HG03571 (cell line): ENCODE measurements around the gene DNAH17.

Experiments
- ATAC-seq: cut with Tn5 transposase; IDR thresholded peaks from one replicate; pipeline ENCODE4 v1.9.1; 2021; ENCODE audit not compliant: unreplicated experiment

The DNAH17 gene

DNA sequence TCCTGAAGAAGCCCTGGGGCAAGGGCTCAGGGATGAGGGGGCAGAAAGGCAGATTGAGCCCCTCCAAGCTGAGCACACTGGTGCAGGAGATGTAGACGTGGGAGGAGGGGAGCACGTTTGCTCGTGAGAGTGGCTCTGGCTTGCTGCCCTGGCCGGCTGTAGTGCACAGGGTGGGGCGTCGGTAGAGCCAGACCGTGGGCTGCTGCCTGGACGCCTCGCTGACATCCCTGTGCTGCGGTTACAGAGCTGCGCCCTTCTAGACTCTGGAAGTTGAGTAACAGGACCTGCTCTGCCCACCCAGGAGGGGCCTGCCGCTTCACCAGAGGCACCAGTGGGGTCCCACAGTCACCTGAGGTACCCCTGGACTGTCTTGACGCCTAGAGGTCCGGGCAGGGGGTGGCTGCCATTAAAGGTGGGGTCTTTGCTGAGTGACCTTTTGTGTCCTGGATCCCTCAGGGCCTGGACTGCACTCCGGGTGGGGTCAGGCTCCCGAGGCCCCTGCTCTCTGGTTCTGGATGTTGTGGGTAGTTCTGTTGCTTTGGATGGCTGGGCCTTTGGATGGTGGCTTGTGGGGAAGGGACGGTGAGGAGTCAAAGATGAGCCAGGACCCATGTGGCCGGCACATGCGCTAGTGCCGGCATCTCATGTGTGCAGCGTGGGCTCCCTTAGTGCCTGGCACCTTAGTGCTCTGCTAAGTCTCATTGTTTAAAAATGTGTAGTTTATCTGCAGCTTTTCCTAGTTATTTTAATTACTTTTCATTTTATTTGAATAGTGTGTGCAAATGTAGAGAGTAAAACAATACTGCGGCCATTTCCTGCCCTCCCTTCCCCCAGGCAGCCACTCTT, 157.0 kb downstream of the DNAH17 start:
- ATAC-seq: no peak

DNA sequence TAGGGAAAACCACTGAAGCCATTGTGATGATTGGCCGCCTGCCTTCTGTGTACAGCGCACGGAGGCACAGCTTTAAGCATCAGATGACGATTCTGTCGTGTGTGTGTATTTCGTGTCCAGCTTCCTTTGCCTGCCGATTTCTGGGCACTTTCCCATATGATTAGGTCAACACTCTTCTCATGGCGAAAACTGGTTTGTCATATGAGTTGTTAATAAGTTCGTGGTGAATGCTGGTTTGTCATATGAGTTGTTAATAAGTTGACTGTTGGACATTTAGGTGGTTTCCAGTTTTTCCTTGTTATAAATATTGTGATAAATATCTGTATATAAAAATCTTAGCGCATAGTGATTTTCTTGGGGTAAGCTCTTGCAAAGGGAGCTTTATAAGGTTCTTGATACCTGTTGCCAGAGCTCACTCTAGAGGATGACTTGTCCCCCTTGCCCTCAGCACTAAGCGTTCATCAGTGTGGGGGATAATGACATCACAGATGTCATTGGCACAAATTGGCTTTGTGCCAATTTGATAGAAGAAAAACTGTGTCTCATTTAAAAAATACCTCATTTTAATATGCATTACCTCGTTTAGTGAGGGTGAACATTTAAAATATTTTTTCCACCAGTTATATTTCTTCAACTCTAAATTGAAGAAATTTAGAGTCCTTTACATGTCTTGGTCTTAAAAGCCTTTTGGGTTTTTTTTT, 158.7 kb downstream of the DNAH17 start:
- no peak for ATAC-seq

DNA sequence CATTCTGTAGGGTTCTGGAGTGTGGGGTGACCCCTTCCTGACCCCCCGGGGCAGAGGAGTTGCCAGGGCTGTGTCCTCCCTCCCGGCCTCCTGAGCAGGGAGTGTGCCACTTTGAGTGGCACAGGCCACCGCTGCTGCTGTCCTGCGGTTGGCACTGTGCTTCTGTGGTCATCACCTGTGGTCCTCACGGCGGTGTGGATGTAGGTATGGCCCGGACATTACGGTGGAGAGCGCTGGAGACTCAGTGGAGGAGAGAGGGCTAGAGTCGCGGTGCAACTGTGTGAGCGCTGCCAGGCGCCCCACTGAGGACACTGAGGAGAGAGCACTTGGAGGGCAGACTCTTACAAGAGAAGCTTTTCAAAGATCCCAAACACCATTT, 159.7 kb downstream of the DNAH17 start:
- no peak for ATAC-seq

DNA sequence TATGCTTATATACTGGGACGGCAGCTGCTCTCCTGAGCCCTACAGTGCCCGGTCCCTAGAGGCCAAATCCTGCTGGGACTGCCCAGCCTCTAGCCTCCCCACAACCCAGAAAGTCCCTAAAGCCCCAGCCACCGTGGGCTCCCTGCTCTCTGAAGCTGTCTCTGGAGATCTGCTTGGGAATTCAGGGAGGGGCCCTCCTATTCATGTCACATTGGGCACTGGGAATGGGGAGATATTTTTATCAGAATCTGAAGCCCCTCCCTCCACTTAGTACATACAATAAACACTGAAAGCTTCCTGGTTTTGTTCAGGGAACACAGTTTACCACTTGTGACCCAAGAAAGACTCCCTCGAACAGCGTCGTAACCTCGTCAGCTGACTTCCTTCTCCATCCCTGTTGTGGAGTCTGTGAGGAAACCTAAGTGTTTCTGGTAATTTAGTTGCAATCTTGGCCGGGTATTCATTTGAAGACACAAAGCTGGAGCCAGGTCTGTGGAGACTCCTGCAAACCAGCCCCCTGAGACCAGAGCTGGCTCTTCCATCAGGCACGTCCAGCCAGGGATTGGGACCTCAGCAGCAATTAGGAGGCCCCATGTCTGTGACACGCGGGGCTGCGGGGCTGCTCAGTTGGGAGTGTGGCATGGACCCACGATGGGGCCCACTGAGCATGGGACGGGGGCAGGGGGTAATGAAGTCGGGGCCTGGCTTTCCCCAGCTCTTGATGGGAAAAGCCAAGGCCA, 160.2 kb downstream of the DNAH17 start:
- ATAC-seq: no peak

GRCh38 chr17:78415821-78416711, 161.1 kb downstream of the DNAH17 start:
- no peak for ATAC-seq

- ATAC-seq: no peak
Measured at GRCh38 chr17:78414178-78415162, 162.7 kb downstream of the DNAH17 start.

- ATAC-seq: no peak
Measured at GRCh38 chr17:78412403-78412802, 164.8 kb downstream of the DNAH17 start.

DNA sequence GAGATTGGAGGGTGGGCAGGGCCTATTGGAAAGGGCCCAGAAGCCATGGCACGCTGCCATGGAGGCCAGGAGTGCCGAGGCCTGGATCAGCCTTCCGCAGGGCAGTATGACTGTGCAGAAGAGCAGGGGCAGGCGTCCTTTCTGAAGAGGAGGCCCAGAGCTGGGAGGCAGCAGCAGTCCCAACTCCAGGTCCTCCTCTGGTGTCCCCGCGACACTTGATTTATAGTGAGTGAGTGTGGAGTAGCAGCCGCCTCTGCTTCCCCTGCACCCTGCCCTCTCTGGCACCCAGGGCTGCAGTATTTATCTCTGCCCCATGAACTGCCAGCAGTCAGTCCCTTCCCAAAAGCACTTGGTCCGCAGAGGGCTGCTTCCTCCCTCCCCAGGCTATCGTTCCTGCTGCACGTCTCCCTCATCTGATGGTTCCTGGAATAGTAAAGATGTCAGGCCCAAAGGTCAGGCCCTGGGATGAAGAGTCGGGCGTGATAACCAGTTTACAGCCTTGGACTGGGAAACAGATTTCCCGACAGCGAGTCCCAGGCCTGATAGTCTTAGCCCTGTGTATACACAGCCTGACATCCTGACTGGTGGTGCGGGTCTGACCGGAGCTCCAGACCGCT, 165.8 kb downstream of the DNAH17 start:
- no peak for ATAC-seq

GRCh38 chr17:78409191-78409928, 167.8 kb downstream of the DNAH17 start:
- ATAC-seq: no peak

DNA sequence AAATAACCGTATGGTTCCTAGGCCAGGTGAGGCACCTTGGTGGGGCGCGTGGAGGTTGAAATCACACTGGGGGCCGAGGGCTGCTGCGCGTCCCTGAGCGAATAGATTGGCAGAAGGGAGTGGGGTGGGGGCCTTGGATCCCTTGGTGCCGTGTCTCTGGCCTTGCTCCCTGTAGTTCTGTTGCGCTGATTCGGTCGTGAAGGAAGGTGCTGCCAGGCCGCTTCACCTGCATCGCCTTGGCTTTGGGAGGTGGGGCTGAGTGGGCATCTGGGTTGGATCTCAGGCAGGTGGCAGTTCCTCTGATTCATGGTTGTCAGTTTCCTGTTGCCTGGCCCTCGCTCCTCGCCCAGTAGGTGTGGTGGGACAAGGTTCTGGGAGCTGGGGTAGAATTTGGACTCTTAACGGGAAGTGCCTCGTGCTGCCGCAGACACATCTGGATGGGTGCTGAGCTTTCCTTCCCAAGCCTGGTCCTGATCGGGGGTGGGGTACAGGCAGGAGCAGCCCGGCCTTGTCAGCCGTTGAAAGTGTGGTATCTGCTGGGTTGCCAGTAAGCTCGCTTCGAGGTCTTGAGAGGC, 168.6 kb downstream of the DNAH17 start:
- no peak for ATAC-seq

DNA sequence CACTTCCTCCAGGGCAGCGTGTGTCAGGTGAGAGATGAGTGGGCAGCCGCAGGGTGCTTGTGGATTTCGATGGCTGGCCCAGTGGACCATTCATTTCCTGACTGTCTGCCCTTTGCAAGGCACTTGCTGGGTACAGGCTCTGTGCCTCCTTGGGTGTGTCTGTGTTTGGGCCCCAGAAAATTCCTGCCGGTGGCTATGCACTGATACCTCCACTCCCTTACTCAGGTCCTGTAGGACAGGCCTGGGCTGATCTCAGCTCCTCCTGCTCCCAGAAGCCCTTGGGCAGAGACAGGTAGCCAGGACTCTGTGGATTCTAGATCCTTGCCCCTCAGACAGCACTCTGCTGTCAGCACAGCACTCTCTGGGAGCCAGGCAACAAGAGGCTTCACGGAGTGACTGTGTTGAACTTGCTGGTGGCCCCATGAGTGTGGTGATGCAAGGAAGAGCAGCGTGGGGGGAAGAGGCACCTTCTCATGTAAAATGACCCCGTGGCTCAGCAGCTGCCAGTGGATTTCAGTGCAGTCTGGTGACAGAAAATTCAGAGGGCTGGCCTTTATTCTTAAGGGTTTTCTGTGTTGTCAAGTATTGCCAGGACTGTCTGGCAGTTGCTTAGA, 169.7 kb downstream of the DNAH17 start:
- no peak for ATAC-seq

DNA sequence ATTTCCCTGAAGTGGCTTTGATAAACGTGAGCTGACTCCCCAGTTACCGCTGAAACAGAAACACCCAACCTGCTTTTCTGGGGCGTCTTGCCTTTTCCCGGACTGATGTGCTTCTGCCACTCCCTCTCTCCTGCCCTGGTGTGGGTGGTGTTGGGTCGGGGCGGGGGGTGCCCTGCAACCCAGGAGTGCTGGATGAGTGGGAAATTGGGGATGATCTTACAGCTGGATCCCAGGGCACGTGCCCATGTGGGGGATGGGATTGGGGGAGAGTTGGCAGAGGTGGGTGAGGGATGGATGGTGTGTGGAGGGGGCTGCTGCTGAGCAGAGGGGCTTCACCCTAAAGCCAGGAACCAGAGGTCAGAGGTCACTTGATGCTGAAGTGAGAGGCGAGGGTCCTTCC, 170.3 kb downstream of the DNAH17 start:
- ATAC-seq: no peak

DNA sequence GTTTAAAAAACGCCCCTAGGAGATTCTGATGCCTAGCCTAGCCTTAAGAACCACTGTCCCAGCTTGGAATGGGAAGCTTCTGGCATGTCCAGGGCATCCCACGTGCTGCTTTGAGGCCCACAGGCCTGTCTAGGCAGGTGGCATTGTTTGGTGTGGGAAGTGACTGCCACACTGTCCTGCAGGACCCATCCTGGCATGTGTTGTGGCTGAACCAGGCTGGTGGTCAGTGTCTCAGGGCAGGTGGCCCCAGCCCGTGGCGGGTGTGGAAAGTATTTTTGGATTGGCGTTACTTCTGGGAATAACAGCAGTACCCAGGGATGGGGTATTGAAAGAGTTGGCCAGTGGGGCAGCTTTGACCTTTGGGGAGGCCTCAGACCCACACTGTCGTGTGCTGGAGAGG, 170.8 kb downstream of the DNAH17 start:
- ATAC-seq: no peak

DNA sequence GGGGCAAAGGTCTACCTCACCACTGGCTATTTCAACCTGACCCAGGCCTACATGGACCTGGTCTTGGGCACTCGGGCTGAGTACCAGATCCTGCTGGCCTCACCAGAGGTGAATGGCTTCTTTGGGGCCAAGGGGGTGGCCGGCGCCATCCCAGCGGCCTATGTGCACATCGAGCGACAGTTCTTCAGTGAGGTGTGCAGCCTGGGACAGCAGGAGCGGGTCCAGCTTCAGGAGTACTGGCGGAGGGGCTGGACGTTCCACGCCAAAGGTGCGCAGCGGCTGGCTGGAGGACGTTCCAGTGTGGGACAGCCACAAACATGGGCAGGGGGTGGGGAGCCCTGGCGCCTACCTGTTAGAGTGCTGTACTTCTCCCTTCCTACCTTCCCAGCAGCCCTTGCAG, 173.4 kb downstream of the DNAH17 start:
- no peak for ATAC-seq

DNA sequence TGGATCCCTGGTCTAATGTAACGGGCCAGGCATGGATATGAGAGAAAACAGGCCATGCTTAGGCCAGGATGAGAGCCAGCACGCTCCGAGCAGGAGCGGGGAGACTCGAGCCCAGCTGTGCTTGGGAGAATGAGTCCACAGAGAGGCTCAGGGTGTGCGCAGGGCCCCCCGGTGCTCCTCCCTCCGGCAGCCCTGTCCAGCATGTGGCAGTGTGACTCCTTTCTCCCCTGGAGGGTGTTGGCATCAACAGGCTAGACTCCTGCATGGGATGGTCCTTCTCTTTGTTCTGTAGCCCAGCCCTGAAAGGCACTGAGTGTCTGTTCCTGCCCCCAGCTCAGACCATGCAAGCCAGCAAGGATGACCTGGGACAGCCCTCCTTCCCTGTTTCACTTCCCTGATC, 175.3 kb downstream of the DNAH17 start:
- no peak for ATAC-seq

GRCh38 chr17:78401246-78401645, 175.9 kb downstream of the DNAH17 start:
- no peak for ATAC-seq

DNA sequence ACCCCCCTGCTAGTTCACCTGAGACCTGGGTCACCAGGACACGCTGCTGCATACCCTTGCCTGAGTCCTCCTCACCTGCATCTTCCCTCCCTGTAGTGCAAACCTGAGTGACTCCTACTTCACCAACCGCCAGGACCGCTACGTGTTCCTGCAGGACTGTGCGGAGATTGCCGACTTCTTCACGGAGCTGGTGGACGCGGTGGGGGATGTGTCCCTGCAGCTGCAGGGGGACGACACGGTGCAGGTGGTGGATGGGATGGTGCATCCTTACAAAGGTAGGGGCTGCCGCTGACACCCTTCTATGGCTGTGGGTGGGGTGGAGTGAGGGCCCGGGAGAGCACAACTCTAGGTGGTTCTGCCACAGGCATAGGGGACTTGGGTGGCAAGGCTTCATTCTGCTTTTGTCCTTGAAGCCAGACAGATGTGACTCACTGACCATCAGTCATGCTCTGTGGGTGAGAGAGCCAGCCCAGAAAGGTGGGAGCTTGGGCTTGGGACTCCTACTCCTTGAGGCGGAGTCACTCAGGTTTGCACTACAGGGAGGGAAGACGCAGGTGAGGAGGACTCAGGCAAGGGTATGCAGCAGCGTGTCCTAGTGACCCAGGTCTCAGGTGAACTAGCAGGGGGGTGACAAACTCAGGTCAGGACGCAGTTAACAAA, 176.5 kb downstream of the DNAH17 start:
- ATAC-seq: no peak
